WI38 (cell line): ENCODE results near the gene MYZAP.

Experiments used
- H3K4me3 ChIP-seq: 2 replicates; pipeline ENCODE4 v1.5.1; 2011; ENCODE audit warnings: low read depth, mild to moderate bottlenecking, control low read depth, low read length
- TF ChIP-seq, protein P1 (sequence below): IDR thresholded peaks from 2 replicates; pipeline ENCODE4 v1.5.1; 2012; ENCODE audit warnings: low read depth, mild to moderate bottlenecking, control low read depth, low read length

The MYZAP gene

DNA sequence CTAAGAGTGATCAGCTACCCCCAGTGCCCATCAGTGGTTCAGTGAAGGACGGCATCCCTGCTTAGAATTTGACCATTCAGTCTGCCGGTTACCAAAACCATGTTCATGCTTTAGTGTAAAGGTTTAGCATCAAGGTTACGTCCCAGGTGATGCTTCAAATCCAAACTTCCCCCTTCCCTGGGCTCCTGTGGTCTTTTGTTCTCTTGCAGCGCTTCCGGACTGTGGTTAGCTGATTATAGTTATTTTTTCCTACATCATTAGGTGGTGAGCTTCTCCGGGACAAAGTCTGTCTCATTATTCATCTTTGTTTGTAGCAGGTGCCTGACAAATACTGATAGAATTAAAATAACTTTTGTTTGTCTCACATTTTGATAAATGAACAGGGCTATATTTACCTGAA lies 28.3 kb upstream of the MYZAP start:
- H3K4me3 ChIP-seq = no peak overlapping the region
- TF ChIP-seq, protein P1, sequence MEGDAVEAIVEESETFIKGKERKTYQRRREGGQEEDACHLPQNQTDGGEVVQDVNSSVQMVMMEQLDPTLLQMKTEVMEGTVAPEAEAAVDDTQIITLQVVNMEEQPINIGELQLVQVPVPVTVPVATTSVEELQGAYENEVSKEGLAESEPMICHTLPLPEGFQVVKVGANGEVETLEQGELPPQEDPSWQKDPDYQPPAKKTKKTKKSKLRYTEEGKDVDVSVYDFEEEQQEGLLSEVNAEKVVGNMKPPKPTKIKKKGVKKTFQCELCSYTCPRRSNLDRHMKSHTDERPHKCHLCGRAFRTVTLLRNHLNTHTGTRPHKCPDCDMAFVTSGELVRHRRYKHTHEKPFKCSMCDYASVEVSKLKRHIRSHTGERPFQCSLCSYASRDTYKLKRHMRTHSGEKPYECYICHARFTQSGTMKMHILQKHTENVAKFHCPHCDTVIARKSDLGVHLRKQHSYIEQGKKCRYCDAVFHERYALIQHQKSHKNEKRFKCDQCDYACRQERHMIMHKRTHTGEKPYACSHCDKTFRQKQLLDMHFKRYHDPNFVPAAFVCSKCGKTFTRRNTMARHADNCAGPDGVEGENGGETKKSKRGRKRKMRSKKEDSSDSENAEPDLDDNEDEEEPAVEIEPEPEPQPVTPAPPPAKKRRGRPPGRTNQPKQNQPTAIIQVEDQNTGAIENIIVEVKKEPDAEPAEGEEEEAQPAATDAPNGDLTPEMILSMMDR = no peak

DNA sequence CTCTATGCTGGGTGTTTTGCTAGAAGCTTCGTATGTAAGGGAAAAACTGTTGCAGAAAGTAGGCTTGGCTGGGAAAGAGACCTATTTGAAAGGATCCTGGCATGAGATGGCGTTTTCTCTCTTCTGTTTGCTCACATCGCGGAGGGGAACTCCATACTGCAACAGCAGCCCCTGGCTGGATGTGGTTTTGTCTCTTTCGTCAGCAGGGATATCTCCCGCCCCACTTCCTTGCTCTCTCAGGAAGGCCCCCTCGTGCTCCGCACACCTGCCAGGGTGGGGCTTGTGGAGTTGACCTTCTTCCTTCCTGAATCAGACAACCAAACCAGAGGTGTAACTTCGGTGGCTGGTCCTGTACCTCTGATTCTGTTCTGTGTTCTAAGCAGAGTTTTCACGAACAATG lies 26.4 kb upstream of the MYZAP start:
- H3K4me3 ChIP-seq = no peak overlapping the region
- TF ChIP-seq, protein P1 = no peak

DNA sequence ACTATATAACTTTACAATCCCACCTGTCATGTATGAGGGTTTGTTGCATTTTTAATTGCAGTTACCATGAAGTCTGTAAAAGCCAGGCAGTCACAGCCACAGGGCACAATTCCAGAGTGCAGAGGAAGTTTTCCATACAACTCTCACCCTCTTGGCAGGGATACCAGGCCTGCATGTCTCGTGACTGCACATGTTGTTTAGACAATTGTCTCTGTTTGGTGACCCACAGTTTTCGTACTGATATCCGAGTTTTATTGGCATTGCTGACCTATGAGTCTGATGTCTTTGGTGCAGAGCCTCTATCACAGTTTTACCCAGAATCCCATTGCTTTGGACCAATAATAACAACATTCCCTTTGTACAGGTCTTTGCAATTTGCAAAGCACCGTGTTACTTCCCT lies 24.9 kb upstream of the MYZAP start:
- TF ChIP-seq, protein P1 = no peak
- H3K4me3 ChIP-seq = no peak overlapping the region

DNA sequence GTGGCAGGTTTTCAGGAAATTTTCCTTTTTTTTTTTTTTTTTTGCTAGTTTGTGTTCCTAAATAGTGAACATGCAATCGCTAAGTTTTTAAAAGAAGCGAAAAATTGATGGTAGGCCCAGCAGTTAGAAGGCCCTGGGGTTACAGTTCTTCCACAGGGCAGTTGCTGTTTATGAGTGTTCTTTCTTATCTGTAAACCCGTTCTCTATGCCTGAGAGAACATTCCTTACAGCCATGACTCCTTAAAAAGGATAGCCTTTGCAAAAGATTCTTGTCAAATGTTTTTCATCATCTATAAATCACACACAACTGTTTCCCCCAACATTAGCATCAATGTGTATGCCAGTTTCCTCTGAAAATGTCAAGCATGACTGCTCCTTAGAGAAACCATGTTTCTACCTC lies 23.8 kb upstream of the MYZAP start:
- no peak overlapping the region for H3K4me3 ChIP-seq
- TF ChIP-seq, protein P1 = no peak

DNA sequence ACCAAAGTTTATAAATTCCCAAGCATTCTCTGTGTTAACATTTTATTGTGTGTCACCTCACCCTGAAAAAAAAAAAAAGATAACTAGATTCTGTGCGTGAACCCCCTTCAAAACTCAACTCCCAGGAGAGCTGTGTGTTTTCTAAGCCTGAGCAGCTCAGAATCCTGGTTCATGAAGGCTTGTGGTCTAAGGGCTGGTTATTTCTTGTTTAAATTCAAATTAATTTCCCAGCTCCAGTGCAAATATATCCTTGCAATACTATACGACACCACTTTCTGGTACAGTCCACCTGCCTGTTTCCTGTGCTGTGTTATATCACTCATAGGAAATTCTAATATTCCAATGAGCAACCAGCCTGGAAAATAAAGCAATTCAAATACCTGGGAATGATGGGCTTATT lies 23.4 kb upstream of the MYZAP start:
- H3K4me3 ChIP-seq = no peak overlapping the region
- TF ChIP-seq, protein P1 = no peak

DNA sequence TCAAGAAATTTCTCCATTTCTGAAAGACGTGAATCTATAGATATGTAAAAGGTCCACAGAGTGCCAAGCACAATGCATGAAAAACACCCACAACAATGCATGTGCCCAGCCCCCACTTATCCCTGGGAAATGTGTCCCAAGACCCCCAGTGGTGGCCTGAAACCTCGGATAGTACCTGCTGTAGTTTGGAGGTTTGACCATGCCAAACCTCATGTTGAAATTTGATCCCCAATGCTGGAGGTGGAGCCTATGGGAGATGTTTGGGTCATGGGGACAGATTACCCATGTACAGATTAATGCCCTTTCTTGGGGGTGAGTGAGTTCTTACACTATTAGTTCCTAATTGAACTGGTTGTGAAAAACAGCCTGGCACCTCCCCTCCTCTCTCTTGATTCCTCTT lies 21.4 kb upstream of the MYZAP start:
- TF ChIP-seq, protein P1 = no peak
- H3K4me3 ChIP-seq = no peak overlapping the region

DNA sequence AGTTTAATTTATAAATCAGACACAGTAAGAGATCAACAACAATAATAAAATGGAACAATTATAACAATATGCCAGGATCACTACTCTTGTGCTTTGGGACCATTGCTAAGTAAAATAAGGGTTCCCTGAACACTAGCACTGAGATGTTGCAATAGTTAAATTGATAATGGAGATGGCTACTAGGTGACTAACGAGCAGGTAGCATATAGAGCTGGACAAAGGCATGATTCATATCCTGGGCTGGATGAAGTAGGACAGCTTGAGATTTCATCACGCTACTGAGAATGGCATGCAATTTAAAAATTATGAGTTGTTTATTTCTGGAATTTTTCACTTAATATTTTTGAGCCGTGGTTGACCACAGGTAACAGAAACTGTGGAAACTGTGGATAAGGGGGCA lies 20.7 kb upstream of the MYZAP start:
- TF ChIP-seq, protein P1 = no peak
- no peak overlapping the region for H3K4me3 ChIP-seq
